HepG2 (cell line): ENCODE results near the gene BAHCC1. TPM values are rescaled to one million over a fixed set of nuclear protein-coding genes. Genes with fewer than 3 reads are reported as not detected.

ENCODE experiments used
- BCL6 ChIP-seq: IDR thresholded peaks from 2 replicates; pipeline ENCODE4 v1.6.1; 2016; ENCODE audit warnings: missing genetic modification reagents, missing compliant biosample characterization
- DMAP1 ChIP-seq: IDR thresholded peaks from 2 replicates; pipeline ENCODE4 v1.6.1; 2016
- GFI1 ChIP-seq: sonication (generic); formaldehyde crosslinking; IDR thresholded peaks from 2 replicates; pipeline ENCODE4 v1.5.0; 2020; ENCODE audit warnings: missing genetic modification reagents, mild to moderate bottlenecking, borderline replicate concordance
- HMGXB3 ChIP-seq: sonication (generic); formaldehyde crosslinking; IDR thresholded peaks from 2 replicates; pipeline ENCODE4 v1.4.0; 2020; ENCODE audit warnings: missing genetic modification reagents, borderline replicate concordance
- KDM2A ChIP-seq: sonication (generic); formaldehyde crosslinking; IDR thresholded peaks from 2 replicates; pipeline ENCODE4 v1.4.0; 2020; ENCODE audit warnings: low read depth, missing genetic modification reagents, borderline replicate concordance
- KLF9 ChIP-seq: IDR thresholded peaks from 2 replicates; pipeline ENCODE4 v1.6.1; 2016; ENCODE audit warnings: low read depth
- NFE2 ChIP-seq: sonication (generic); formaldehyde crosslinking; IDR thresholded peaks from 2 replicates; pipeline ENCODE4 v1.4.0; 2020; ENCODE audit warnings: missing genetic modification reagents
- NR1H2 ChIP-seq: sonication (generic); formaldehyde crosslinking; IDR thresholded peaks from 2 replicates; pipeline ENCODE4 v1.8.1; 2022; ENCODE audit warnings: low read depth, missing genetic modification reagents, borderline replicate concordance
- NR2C2 ChIP-seq: sonication (generic); formaldehyde crosslinking; IDR thresholded peaks from 2 replicates; pipeline ENCODE4 v1.4.0; 2020; ENCODE audit warnings: missing genetic modification reagents, mild to moderate bottlenecking, moderate library complexity, borderline replicate concordance
- RELA ChIP-seq: sonication (generic); formaldehyde crosslinking; IDR thresholded peaks from 2 replicates; pipeline ENCODE4 v1.4.0; 2020; ENCODE audit warnings: missing genetic modification reagents
- SALL1 ChIP-seq: sonication (generic); formaldehyde crosslinking; IDR thresholded peaks from 2 replicates; pipeline ENCODE4 v1.8.0; 2022; ENCODE audit warnings: mild to moderate bottlenecking, missing genetic modification reagents
- SP5 ChIP-seq: IDR thresholded peaks from 2 replicates; pipeline ENCODE4 v1.6.1; 2016; ENCODE audit warnings: low read depth, borderline replicate concordance
- TBL1XR1 ChIP-seq: fragments of 150-350 bp; IDR thresholded peaks from 2 replicates; pipeline ENCODE4 v1.6.1; 2014; ENCODE audit warnings: borderline replicate concordance, low read length; ENCODE audit not compliant: partially characterized antibody
- THYN1 ChIP-seq: sonication (generic); formaldehyde crosslinking; IDR thresholded peaks from 2 replicates; pipeline ENCODE4 v1.8.1; 2023; ENCODE audit warnings: low read depth, mild to moderate bottlenecking, moderate library complexity, missing genetic modification reagents, borderline replicate concordance
- TSC22D2 ChIP-seq: sonication (generic); formaldehyde crosslinking; IDR thresholded peaks from 2 replicates; pipeline ENCODE4 v1.5.1; 2020; ENCODE audit warnings: missing genetic modification reagents, mild to moderate bottlenecking, borderline replicate concordance
- ZMYM2 ChIP-seq: sonication (generic); formaldehyde crosslinking; IDR thresholded peaks from 2 replicates; pipeline ENCODE4 v1.8.0; 2022; ENCODE audit warnings: mild to moderate bottlenecking, missing genetic modification reagents
- ZNF136 ChIP-seq: sonication (generic); formaldehyde crosslinking; IDR thresholded peaks from 2 replicates; pipeline ENCODE4 v1.8.1; 2022; ENCODE audit warnings: low read depth, mild to moderate bottlenecking, moderate library complexity, missing genetic modification reagents
- ZNF331 ChIP-seq: sonication (generic); formaldehyde crosslinking; IDR thresholded peaks from 2 replicates; pipeline ENCODE4 v1.4.0; 2020; ENCODE audit warnings: missing genetic modification reagents
- ZNF567 ChIP-seq: sonication (generic); formaldehyde crosslinking; IDR thresholded peaks from 2 replicates; pipeline ENCODE4 v1.8.1; 2023; ENCODE audit warnings: mild to moderate bottlenecking, missing genetic modification reagents, borderline replicate concordance
- ZNF879 ChIP-seq: sonication (generic); formaldehyde crosslinking; IDR thresholded peaks from 2 replicates; pipeline ENCODE4 v1.8.1; 2023; ENCODE audit warnings: missing genetic modification reagents
- ZNF891 ChIP-seq: sonication (generic); formaldehyde crosslinking; IDR thresholded peaks from 2 replicates; pipeline ENCODE4 v1.5.0; 2020; ENCODE audit warnings: mild to moderate bottlenecking, missing genetic modification reagents
- ZSCAN29 ChIP-seq: sonication (generic); formaldehyde crosslinking; conservative IDR thresholded peaks from 2 replicates; pipeline ENCODE4 v1.4.0; 2020; ENCODE audit warnings: mild to moderate bottlenecking, missing genetic modification reagents
- polyA plus RNA-seq, 8 experiments: library from polyadenylated mRNA; depleted of rRNA in 3 of 8; stranded (reverse) in 7 of 8; unstranded in 1 of 8; fragments of >200 nt; fragmentation: Illumina TruSeq in 4 of 8; extraction: Trizol in 4 of 8; gene quantifications; 2 replicates each; pipeline versions ENCODE4 v1.2.1 to v1.2.3, GENCODE V29; 2011 to 2016; ENCODE audit warnings: low read depth in 4 of 8, missing spikeins in 1 of 8, mixed read lengths in 1 of 8; ENCODE audit not compliant: insufficient read depth in 1 of 8
- total RNA-seq, 5 experiments: library from RNA; depleted of rRNA; stranded (reverse); fragments of >200 nt; fragmentation: Illumina TruSeq; extraction: Trizol; gene quantifications; 2 replicates each; pipeline ENCODE4 v1.2.3, GENCODE V29; 2016; ENCODE audit warnings: low read depth in 1 of 5
- TF ChIP-seq, protein P1 (sequence below): sonication (generic); formaldehyde crosslinking; IDR thresholded peaks from 2 replicates; pipeline ENCODE4 v1.5.1; 2020; ENCODE audit warnings: missing genetic modification reagents, mild to moderate bottlenecking, borderline replicate concordance
- TF ChIP-seq, protein P2 (sequence below): IDR thresholded peaks from 2 replicates; pipeline ENCODE4 v1.6.1; 2012; ENCODE audit warnings: inconsistent platforms
- TF ChIP-seq, protein P3 (sequence below): sonication (generic); formaldehyde crosslinking; IDR thresholded peaks from 2 replicates; pipeline ENCODE4 v1.8.0; 2022; ENCODE audit warnings: mild to moderate bottlenecking, missing genetic modification reagents, borderline replicate concordance

Gene BAHCC1
- total and polyA plus RNA-seq, 2 of the 13 experiments (the other 11 are each of a cell fraction or from before 2014, with no cell fraction given): 1.4 to 1.7 TPM

DNA sequence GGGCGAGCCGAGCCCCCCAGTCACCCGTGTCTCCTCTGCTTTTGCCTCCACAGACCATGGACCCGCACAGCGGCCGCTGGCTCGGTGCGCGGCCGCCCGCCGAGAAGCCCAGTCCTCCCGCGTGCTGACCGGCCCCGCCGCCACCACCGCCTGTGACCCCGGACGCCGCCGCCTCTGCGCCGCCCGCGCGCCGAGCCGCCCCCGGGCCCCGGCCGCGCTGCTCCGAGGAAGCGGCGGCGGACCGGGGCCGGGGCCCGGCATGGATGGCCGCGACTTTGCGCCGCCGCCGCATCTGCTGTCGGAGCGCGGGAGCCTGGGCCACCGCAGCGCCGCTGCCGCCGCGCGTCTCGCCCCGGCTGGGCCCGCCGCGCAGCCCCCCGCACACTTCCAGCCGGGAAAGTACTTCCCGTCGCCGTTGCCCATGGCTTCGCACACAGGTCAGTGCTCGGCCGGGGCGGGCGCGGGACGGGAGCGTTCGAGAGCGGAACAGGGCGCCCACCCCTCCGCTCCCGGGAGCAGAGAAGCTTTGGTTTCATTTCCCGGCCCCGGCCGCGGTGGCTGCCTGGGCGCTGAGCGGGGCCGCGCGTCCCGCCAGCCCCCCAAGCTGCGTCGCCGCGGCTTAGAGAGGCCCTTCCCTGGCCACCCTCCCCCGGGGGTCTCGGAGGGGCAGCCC lies 4.4 kb downstream of the BAHCC1 start (continued):
- TF ChIP-seq HMGXB3 (CRISPR knock-in tag) (no peak), ZSCAN29 (CRISPR knock-in tag) (no peak), RELA (CRISPR knock-in tag) (no peak), SP5 (CRISPR knock-in tag) (no peak), NR2C2 (no peak), THYN1 (CRISPR knock-in tag) (no peak), ZNF136 (CRISPR knock-in tag) (no peak), KLF9 (CRISPR knock-in tag) (no peak), ZMYM2 (CRISPR knock-in tag) (no peak), KDM2A (CRISPR knock-in tag) (no peak), NFE2 (CRISPR knock-in tag) (no peak), BCL6 (CRISPR knock-in tag) (peak; percentile 20; the same call in 1 of the 2 replicates), DMAP1 (CRISPR knock-in tag) (no peak), NR1H2 (CRISPR knock-in tag) (no peak), ZNF879 (CRISPR knock-in tag) (no peak), ZNF891 (CRISPR knock-in tag) (no peak), SALL1 (CRISPR knock-in tag) (no peak), TSC22D2 (no peak), ZNF567 (no peak), GFI1 (no peak), TBL1XR1 (no peak), ZNF331 (CRISPR knock-in tag) (0 out of 2 replicates have a peak, but pooled peaks have one; percentile 5)
- TF ChIP-seq, protein P1, sequence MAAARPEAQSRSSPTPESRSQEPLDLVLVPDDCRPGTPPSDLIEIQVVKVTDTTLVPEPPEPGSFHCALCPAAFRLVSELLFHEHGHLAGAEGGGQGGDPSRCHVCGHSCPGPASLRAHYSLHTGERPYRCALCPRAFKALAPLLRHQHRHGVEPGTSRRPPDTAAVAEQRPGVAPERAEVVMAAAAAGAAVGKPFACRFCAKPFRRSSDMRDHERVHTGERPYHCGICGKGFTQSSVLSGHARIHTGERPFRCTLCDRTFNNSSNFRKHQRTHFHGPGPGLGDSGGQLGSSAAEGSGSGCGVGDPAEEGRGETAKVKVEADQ (CRISPR knock-in tag): no peak
- TF ChIP-seq, protein P2, sequence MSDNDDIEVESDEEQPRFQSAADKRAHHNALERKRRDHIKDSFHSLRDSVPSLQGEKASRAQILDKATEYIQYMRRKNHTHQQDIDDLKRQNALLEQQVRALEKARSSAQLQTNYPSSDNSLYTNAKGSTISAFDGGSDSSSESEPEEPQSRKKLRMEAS: 0 out of 2 replicates have a peak, but pooled peaks have one; percentile 7
- TF ChIP-seq, protein P3, sequence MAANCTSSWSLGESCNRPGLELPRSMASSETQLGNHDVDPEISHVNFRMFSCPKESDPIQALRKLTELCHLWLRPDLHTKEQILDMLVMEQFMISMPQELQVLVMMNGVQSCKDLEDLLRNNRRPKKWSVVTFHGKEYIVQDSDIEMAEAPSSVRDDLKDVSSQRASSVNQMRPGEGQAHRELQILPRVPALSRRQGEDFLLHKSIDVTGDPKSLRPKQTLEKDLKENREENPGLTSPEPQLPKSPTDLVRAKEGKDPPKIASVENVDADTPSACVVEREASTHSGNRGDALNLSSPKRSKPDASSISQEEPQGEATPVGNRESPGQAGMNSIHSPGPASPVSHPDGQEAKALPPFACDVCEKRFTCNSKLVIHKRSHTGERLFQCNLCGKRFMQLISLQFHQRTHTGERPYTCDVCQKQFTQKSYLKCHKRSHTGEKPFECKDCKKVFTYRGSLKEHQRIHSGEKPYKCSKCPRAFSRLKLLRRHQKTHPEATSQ (CRISPR knock-in tag): no peak
